PC-9 (cell line): Measurements from ENCODE around the gene MCOLN1. TPM values are rescaled to one million over a fixed set of nuclear protein-coding genes. Genes with fewer than 3 reads are reported as not detected.

ENCODE experiments used
- BruUV-seq: library from RNA; stranded (reverse); fragments of 400-500 nt; replicated peaks from 2 replicates; lab custom pipeline; 2021; lab: Mats Ljungman, UMichigan
- CTCF ChIA-PET: fragments of 300-600 bp; sonication (Branson Sonifier 250); formaldehyde crosslinking; loops from one replicate; lab custom pipeline; 2022; ENCODE audit warnings: antibody characterized with exemption; lab: Charles Lee
- POLR2A ChIA-PET: fragments of 300-600 bp; sonication (Branson Sonifier 250); formaldehyde crosslinking; loops from one replicate; lab custom pipeline; 2022; ENCODE audit warnings: antibody characterized with exemption; ENCODE audit not compliant: unreplicated experiment; lab: Charles Lee
- DNase-seq, 2 experiments: peaks; one replicate each; pipeline versions ENCODE4 v3.0.0 to v3.0.0-alpha.2; 2015 to 2022; ENCODE audit warnings: mixed read lengths in 1 of 2
- H2AFZ ChIP-seq: fragments of 200-600 bp; sonication (generic); 2 replicates; pipeline ENCODE4 v1.8.1; 2017; ENCODE audit warnings: antibody characterized with exemption
- H3F3A ChIP-seq: fragments of 200-600 bp; sonication (generic); 2 replicates; pipeline ENCODE4 v1.8.1; 2017; ENCODE audit warnings: antibody characterized with exemption, mild to moderate bottlenecking, low read depth; ENCODE audit not compliant: insufficient read depth
- H3K27ac ChIP-seq: fragments of 200-600 bp; sonication (generic); 2 replicates; pipeline ENCODE4 v1.6.1; 2016; ENCODE audit warnings: mixed run types
- H3K27me3 ChIP-seq: fragments of 200-600 bp; sonication (generic); 2 replicates; pipeline ENCODE4 v1.6.1; 2016; ENCODE audit warnings: low read depth, mixed run types; ENCODE audit not compliant: insufficient read depth
- H3K36me3 ChIP-seq: fragments of 200-600 bp; sonication (generic); 2 replicates; pipeline ENCODE4 v1.6.1; 2016; ENCODE audit warnings: low read depth, mixed run types
- H3K4me1 ChIP-seq: fragments of 200-600 bp; sonication (generic); replicated peaks from 2 replicates; pipeline ENCODE4 v1.6.1; 2016; ENCODE audit warnings: mixed run types; ENCODE audit not compliant: insufficient read depth
- H3K4me2 ChIP-seq: fragments of 200-600 bp; sonication (generic); 2 replicates; pipeline ENCODE4 v1.6.1; 2017; ENCODE audit warnings: mixed run types
- H3K4me3 ChIP-seq: fragments of 200-600 bp; sonication (generic); 2 replicates; pipeline ENCODE4 v1.6.1; 2016; ENCODE audit warnings: mixed run types
- H3K79me2 ChIP-seq: fragments of 200-600 bp; sonication (generic); 2 replicates; pipeline ENCODE4 v1.6.1; 2017; ENCODE audit warnings: low read depth, mixed run types
- H3K9me2 ChIP-seq: fragments of 200-600 bp; sonication (generic); 2 replicates; pipeline ENCODE4 v1.8.1; 2017; ENCODE audit warnings: mild to moderate bottlenecking; ENCODE audit not compliant: insufficient read depth
- H3K9me3 ChIP-seq: fragments of 200-600 bp; sonication (generic); 2 replicates; pipeline ENCODE4 v1.8.1; 2016; ENCODE audit warnings: low read depth; ENCODE audit not compliant: insufficient read depth
- H4K20me1 ChIP-seq: fragments of 200-600 bp; sonication (generic); 2 replicates; pipeline ENCODE4 v1.8.1; 2017; ENCODE audit not compliant: insufficient read depth
- CTCF ChIP-seq: fragments of 200-600 bp; sonication (generic); conservative IDR thresholded peaks from 2 replicates; pipeline ENCODE4 v1.6.1; 2017; ENCODE audit warnings: mixed run types, antibody characterized with exemption, mild to moderate bottlenecking, moderate library complexity
- EZH2 ChIP-seq: fragments of 200-600 bp; sonication (generic); IDR thresholded peaks from 2 replicates; pipeline ENCODE4 v1.8.0; 2017; ENCODE audit warnings: antibody characterized with exemption, low read depth
- intact Hi-C: fragments of 100-400 bp; cut with micrococcal nuclease; formaldehyde crosslinking; loops from one replicate; pipeline ENCODE4 v1.10.0; 2022; ENCODE audit not compliant: unreplicated experiment
- total RNA-seq: library from RNA; stranded (reverse); gene quantifications from 2 replicates; pipeline ENCODE4 v1.2.3, GENCODE V29; 2021

Gene MCOLN1
- total RNA-seq, 1 experiment from 2014 or later: 16.0 TPM

- POLR2A ChIA-PET: no interaction called here
- no TSS peak for BruUV-seq
- H3K4me1 ChIP-seq: peaks cover 34% of the 10 kb centered on the region
These were observed 43.6 kb upstream of the MCOLN1 start for GRCh38 chr19:7478843-7479227.

GRCh38 chr19:7480222-7480969 lies 42.0 kb upstream of the MCOLN1 start:
- Histone ChIP-seq H3K27me3 (no peaks in the 10 kb centered on the region), H3K79me2 (no peaks in the 10 kb centered on the region), H3F3A (peaks cover 31% of the 10 kb centered on the region; the same call in 1 of the 2 replicates), H3K4me3 (no peak overlapping the region), H3K4me1 (peaks cover 38% of the 10 kb centered on the region), H3K4me2 (peak overlapping the region; percentile 14; the same call in 1 of the 2 replicates), H3K9me2 (no peaks in the 10 kb centered on the region), H3K9me3 (no peaks in the 10 kb centered on the region), H3K27ac (peak overlapping the region; percentile 40), H2AFZ (no peak overlapping the region), H4K20me1 (no peaks in the 10 kb centered on the region), H3K36me3 (no peaks in the 10 kb centered on the region)
- BruUV-seq: no TSS peak
- ChIA-PET POLR2A (interaction anchor here (0.7 kb wide), 1 partner anchor 53 kb away, joined by 4 read pairs; no protein-coding TSS in a partner anchor), CTCF (no interaction called here)
- intact Hi-C loops: no loop called here
- TF ChIP-seq EZH2 (no peak), CTCF (no peak)
- no peak for DNase-seq

More at GRCh38 chr19:7478843-7479227, 43.6 kb upstream of the MCOLN1 start:
- Histone ChIP-seq H4K20me1 (no peaks in the 10 kb centered on the region), H3K36me3 (no peaks in the 10 kb centered on the region), H3K79me2 (no peaks in the 10 kb centered on the region), H3K27ac (no peak overlapping the region), H3K9me2 (no peaks in the 10 kb centered on the region), H3K27me3 (no peaks in the 10 kb centered on the region), H3K4me3 (no peak overlapping the region), H3F3A (peaks cover 34% of the 10 kb centered on the region; the same call in 1 of the 2 replicates), H3K9me3 (no peaks in the 10 kb centered on the region), H2AFZ (no peak overlapping the region), H3K4me2 (no peak overlapping the region)
- intact Hi-C loops: no loop called here
- CTCF ChIA-PET: no interaction called here
- DNase-seq: no peak
- TF ChIP-seq EZH2: no peak
- TF ChIP-seq CTCF: no peak

- Histone ChIP-seq H3K4me2 (no peak overlapping the region), H4K20me1 (no peaks in the 10 kb centered on the region), H3K9me3 (no peaks in the 10 kb centered on the region), H3K36me3 (no peaks in the 10 kb centered on the region), H3K27me3 (no peaks in the 10 kb centered on the region), H3K4me1 (peaks cover 38% of the 10 kb centered on the region), H2AFZ (no peak overlapping the region), H3K27ac (peak overlapping the region; percentile 40; the same call in 1 of the 2 replicates), H3F3A (peaks cover 31% of the 10 kb centered on the region; the same call in 1 of the 2 replicates), H3K79me2 (no peaks in the 10 kb centered on the region), H3K4me3 (no peak overlapping the region), H3K9me2 (no peaks in the 10 kb centered on the region)
- no peak for TF ChIP-seq CTCF
- no peak for TF ChIP-seq EZH2
- POLR2A ChIA-PET: interaction anchor here (0.7 kb wide), 1 partner anchor 53 kb away, joined by 4 read pairs; no protein-coding TSS in a partner anchor
- DNase-seq: no peak
- CTCF ChIA-PET: no interaction called here
- intact Hi-C loops: no loop called here
- BruUV-seq: no TSS peak
These were observed 41.5 kb upstream of the MCOLN1 start for GRCh38 chr19:7480970-7481255.
